OCI-LY7 (cell line): Measurements from ENCODE around the gene GRXCR1. TPM values are rescaled to one million over a fixed set of nuclear protein-coding genes. Genes with fewer than 3 reads are reported as not detected.

Experiments used
- BruUV-seq: library from RNA; stranded (reverse); fragments of 400-500 nt; replicated peaks from 2 replicates; lab custom pipeline; 2021; lab: Mats Ljungman, UMichigan
- CTCF ChIA-PET: fragments of 300-600 bp; sonication (Branson Sonifier 250); formaldehyde crosslinking; loops from one replicate; lab custom pipeline; 2022; ENCODE audit warnings: antibody characterized with exemption; ENCODE audit not compliant: unreplicated experiment; lab: Charles Lee
- POLR2A ChIA-PET: fragments of 300-600 bp; sonication (Branson Sonifier 250); formaldehyde crosslinking; loops from one replicate; lab custom pipeline; 2022; ENCODE audit warnings: antibody characterized with exemption; lab: Charles Lee
- DNase-seq: peaks from one replicate; pipeline ENCODE4 v3.0.0-alpha.2; 2015; ENCODE audit warnings: low spot score
- H2AFZ ChIP-seq: fragments of 200-600 bp; sonication (generic), shearing (Covaris generic); 2 replicates; pipeline ENCODE4 v1.6.1; 2014; ENCODE audit warnings: mild to moderate bottlenecking, antibody characterized with exemption, low read length, moderate library complexity
- H3K27ac ChIP-seq: fragments of 200-600 bp; sonication (generic); 2 replicates; pipeline ENCODE4 v1.5.1; 2014; ENCODE audit warnings: mixed run types, low read depth, mild to moderate bottlenecking, moderate library complexity, low read length, inconsistent platforms; ENCODE audit not compliant: poor library complexity, severe bottlenecking
- H3K36me3 ChIP-seq: fragments of 200-600 bp; sonication (generic); 2 replicates; pipeline ENCODE4 v1.6.1; 2014; ENCODE audit warnings: mild to moderate bottlenecking, antibody characterized with exemption, low read length, moderate library complexity, mixed read lengths; ENCODE audit not compliant: insufficient read depth
- H3K4me1 ChIP-seq: fragments of 200-600 bp; sonication (generic); 2 replicates; pipeline ENCODE4 v1.5.1; 2014; ENCODE audit warnings: mild to moderate bottlenecking, low read length; ENCODE audit not compliant: insufficient read depth, poor library complexity, severe bottlenecking
- H3K4me2 ChIP-seq: fragments of 200-600 bp; sonication (generic); 2 replicates; pipeline ENCODE4 v1.6.1; 2014; ENCODE audit warnings: mild to moderate bottlenecking, low read length
- H3K4me3 ChIP-seq: fragments of 200-600 bp; sonication (generic); 2 replicates; pipeline ENCODE4 v1.5.1; 2014; ENCODE audit warnings: mild to moderate bottlenecking, low read depth, low read length; ENCODE audit not compliant: poor library complexity, severe bottlenecking
- H3K79me2 ChIP-seq: fragments of 200-600 bp; sonication (generic); 2 replicates; pipeline ENCODE4 v1.6.1; 2016; ENCODE audit warnings: low read depth, mild to moderate bottlenecking, low read length, moderate library complexity, mixed read lengths; ENCODE audit not compliant: insufficient read depth
- H3K9me2 ChIP-seq: fragments of 200-600 bp; sonication (generic); 2 replicates; pipeline ENCODE4 v1.6.1; 2016; ENCODE audit warnings: mild to moderate bottlenecking, low read length, mixed read lengths; ENCODE audit not compliant: insufficient read depth
- H3K9me3 ChIP-seq: fragments of 200-600 bp; sonication (generic); 2 replicates; pipeline ENCODE4 v1.6.1; 2014; ENCODE audit warnings: mild to moderate bottlenecking, mixed run types, low read length, mixed read lengths
- H4K20me1 ChIP-seq: fragments of 200-600 bp; sonication (generic); 2 replicates; pipeline ENCODE4 v1.6.1; 2014; ENCODE audit warnings: mild to moderate bottlenecking, antibody characterized with exemption, low read length, moderate library complexity, mixed read lengths; ENCODE audit not compliant: insufficient read depth
- EZH2phosphoT487 ChIP-seq: fragments of 200-600 bp; sonication (generic); IDR thresholded peaks from 2 replicates; pipeline ENCODE4 v1.6.1; 2018; ENCODE audit warnings: low read depth, borderline replicate concordance, mild to moderate bottlenecking, mixed run types, antibody characterized with exemption, low read length, moderate library complexity, mixed read lengths
- intact Hi-C: fragments of 100-400 bp; cut with micrococcal nuclease; formaldehyde crosslinking; loops from one replicate; pipeline ENCODE4 v1.10.0; 2022; ENCODE audit not compliant: unreplicated experiment
- total RNA-seq, 2 experiments: library from RNA; depleted of rRNA in 1 of 2; stranded (reverse); fragments of >200 nt in 1 of 2; shearing (Covaris generic) in 1 of 2; gene quantifications; 2 replicates each; pipeline ENCODE4 v1.2.3, GENCODE V29; 2014 to 2022
- TF ChIP-seq, protein P1 (sequence below): fragments of 200-600 bp; sonication (generic); conservative IDR thresholded peaks from 2 replicates; pipeline ENCODE4 v1.5.1; 2014; ENCODE audit warnings: mild to moderate bottlenecking, antibody characterized with exemption, low read length, moderate library complexity, mixed read lengths

GRXCR1 gene
- total RNA-seq, 2 experiments from 2014 or later: not detected

DNA sequence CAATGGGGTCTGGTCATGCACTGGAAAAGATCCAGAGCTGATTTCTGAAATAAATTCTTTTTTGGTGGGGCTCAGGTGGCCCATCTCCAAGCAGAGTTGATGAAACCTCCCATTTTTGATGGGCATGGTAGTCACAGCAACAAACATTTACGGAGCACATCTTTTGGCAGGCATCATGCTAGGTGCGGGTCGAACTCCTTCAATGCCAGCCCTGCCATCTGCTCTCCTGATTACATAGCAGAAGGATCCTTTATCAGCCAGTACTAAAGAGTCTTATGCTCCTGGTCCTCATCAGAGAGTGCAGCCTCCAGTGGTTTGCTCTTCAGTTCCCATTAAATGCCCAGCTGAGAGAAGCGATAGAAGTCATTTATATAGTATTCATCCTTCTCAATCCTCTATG lies 121.7 kb downstream of the GRXCR1 start:
- H4K20me1 ChIP-seq: no peaks in the 10 kb centered on the region
- ChIA-PET CTCF (no interaction called here), POLR2A (interaction anchor here (0.6 to 0.7 kb wide), 2 partner anchors 9 to 210 kb away, joined by 3 to 4 read pairs; no protein-coding TSS in a partner anchor)
- H3K4me1 ChIP-seq: no peaks in the 10 kb centered on the region
- no peaks in the 10 kb centered on the region for H3K9me3 ChIP-seq
- no peak overlapping the region for H3K4me3 ChIP-seq
- H3K27ac ChIP-seq: no peak overlapping the region
- no peak overlapping the region for H2AFZ ChIP-seq
- BruUV-seq: no TSS peak
- no peaks in the 10 kb centered on the region for H3K79me2 ChIP-seq
- H3K4me2 ChIP-seq: no peak overlapping the region
- TF ChIP-seq, protein P1, sequence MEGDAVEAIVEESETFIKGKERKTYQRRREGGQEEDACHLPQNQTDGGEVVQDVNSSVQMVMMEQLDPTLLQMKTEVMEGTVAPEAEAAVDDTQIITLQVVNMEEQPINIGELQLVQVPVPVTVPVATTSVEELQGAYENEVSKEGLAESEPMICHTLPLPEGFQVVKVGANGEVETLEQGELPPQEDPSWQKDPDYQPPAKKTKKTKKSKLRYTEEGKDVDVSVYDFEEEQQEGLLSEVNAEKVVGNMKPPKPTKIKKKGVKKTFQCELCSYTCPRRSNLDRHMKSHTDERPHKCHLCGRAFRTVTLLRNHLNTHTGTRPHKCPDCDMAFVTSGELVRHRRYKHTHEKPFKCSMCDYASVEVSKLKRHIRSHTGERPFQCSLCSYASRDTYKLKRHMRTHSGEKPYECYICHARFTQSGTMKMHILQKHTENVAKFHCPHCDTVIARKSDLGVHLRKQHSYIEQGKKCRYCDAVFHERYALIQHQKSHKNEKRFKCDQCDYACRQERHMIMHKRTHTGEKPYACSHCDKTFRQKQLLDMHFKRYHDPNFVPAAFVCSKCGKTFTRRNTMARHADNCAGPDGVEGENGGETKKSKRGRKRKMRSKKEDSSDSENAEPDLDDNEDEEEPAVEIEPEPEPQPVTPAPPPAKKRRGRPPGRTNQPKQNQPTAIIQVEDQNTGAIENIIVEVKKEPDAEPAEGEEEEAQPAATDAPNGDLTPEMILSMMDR: no peak
- TF ChIP-seq EZH2phosphoT487: no peak
- no peak for DNase-seq
- no peaks in the 10 kb centered on the region for H3K9me2 ChIP-seq
- intact Hi-C loops: no loop called here
- no peaks in the 10 kb centered on the region for H3K36me3 ChIP-seq

DNA sequence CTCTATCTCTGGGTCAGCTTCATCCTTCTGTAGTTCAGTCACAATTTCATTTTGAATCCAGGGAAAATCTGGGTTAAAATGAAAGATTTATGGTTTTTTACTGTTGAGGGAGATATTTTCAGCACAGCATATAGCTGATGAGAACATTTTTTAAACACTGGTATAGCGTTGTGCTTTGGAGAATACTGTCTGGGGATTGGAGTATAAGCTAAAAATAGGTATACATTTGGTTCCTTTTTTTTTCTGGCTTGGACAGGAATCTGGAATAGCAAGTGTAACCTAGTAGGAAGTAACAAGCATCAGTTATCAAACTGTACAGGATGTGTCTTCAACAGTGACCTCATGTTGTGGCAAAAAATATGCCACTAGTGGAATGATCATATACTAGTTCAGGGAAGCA lies 149.1 kb downstream of the GRXCR1 start:
- H3K4me2 ChIP-seq: no peak overlapping the region
- DNase-seq: no peak
- H3K9me2 ChIP-seq: no peaks in the 10 kb centered on the region
- TF ChIP-seq EZH2phosphoT487: no peak
- TF ChIP-seq, protein P1: no peak
- H3K36me3 ChIP-seq: no peaks in the 10 kb centered on the region
- H3K4me3 ChIP-seq: no peak overlapping the region
- no TSS peak for BruUV-seq
- no peaks in the 10 kb centered on the region for H3K79me2 ChIP-seq
- ChIA-PET POLR2A (no interaction called here), CTCF (no interaction called here)
- no peak overlapping the region for H3K27ac ChIP-seq
- H2AFZ ChIP-seq: no peak overlapping the region
- no peaks in the 10 kb centered on the region for H3K4me1 ChIP-seq
- intact Hi-C loops: no loop called here
- no peaks in the 10 kb centered on the region; the same call in 1 of the 2 replicates for H4K20me1 ChIP-seq
- H3K9me3 ChIP-seq: no peaks in the 10 kb centered on the region

DNA sequence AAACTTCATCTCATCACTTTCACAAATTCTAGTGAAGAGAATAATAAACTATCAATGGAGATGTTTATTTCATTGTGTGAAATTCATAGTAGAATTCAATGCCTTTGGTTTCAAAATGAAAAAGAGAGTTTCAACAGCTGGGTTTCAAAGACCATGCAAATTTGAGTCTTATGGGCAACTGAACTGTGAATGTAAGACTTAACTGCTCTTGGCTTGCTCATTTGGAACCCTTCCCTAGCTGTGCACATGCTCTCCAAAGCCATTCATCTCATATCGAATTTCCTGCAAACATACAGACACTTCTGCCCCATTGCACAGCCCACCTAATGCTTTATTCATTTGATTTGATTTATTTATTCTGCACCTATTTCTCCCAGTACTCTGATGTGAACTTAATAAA lies 154.5 kb downstream of the GRXCR1 start:
- no peaks in the 10 kb centered on the region for H3K9me2 ChIP-seq
- no peak for DNase-seq
- H4K20me1 ChIP-seq: no peaks in the 10 kb centered on the region; the same call in 1 of the 2 replicates
- no peaks in the 10 kb centered on the region for H3K4me1 ChIP-seq
- no peaks in the 10 kb centered on the region for H3K9me3 ChIP-seq
- no peak for TF ChIP-seq EZH2phosphoT487
- TF ChIP-seq, protein P1: no peak
- ChIA-PET POLR2A (no interaction called here), CTCF (no interaction called here)
- intact Hi-C loops: no loop called here
- no peak overlapping the region for H3K27ac ChIP-seq
- no peaks in the 10 kb centered on the region for H3K36me3 ChIP-seq
- no peak overlapping the region for H3K4me3 ChIP-seq
- no TSS peak for BruUV-seq
- H3K79me2 ChIP-seq: no peaks in the 10 kb centered on the region
- H2AFZ ChIP-seq: no peak overlapping the region
- no peak overlapping the region for H3K4me2 ChIP-seq
